GM21786 (cell line): ENCODE data around the gene SLC35A5.
A peak's percentile ranks its signal among the peaks of the same experiment; 100 is the strongest.

ENCODE experiments used
- ATAC-seq: cut with Tn5 transposase; IDR thresholded peaks from one replicate; pipeline ENCODE4 v1.9.1; 2021; ENCODE audit not compliant: unreplicated experiment

Gene SLC35A5

DNA sequence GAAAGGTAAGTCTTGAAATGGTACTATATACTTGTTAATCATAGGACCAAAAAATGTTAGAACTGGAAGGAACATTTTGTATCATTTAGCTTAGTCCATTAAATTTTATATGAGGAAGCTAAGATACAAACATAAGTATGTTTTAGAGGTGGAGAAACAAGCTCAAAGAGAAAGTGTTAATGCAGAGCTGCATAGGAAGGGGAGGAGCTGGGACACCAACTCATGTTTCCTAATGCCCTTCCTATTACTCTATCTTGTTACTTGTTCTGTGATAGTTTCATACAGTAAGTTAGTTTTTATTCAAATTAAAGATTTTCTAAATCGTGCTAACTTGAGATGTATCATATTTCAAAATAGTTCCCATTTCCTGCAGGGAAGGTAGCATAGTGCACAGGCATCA lies 7.4 kb downstream of the SLC35A5 start:
- no peak for ATAC-seq

GRCh38 chr3:112572701-112573100 lies 10.9 kb downstream of the SLC35A5 start:
- ATAC-seq = no peak

- no peak for ATAC-seq
Observed at GRCh38 chr3:112579232-112579631, 17.4 kb downstream of the SLC35A5 start.

GRCh38 chr3:112579697-112580096 lies 17.9 kb downstream of the SLC35A5 start:
- ATAC-seq = no peak

GRCh38 chr3:112582244-112582874 lies 20.5 kb downstream of the SLC35A5 start:
- ATAC-seq = no peak

DNA sequence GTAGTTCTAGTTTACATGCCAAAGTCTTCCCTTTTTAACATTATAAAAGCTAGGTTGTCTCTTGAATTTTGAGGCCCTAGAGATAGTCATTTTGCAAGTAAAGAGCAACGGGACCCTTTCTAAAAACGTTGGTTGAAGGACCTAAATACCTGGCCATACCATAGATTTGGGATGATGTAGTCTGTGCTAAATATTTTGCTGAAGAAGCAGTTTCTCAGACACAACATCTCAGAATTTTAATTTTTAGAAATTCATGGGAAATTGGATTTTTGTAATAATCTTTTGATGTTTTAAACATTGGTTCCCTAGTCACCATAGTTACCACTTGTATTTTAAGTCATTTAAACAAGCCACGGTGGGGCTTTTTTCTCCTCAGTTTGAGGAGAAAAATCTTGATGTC lies 21.3 kb downstream of the SLC35A5 start:
- ATAC-seq = no peak

GRCh38 chr3:112585782-112586181 lies 23.9 kb downstream of the SLC35A5 start:
- ATAC-seq = no peak

GRCh38 chr3:112587336-112587735 lies 25.5 kb downstream of the SLC35A5 start:
- ATAC-seq = no peak

- ATAC-seq = no peak
Observed at GRCh38 chr3:112593258-112593657, 31.4 kb downstream of the SLC35A5 start.

GRCh38 chr3:112594856-112595255 lies 33.0 kb downstream of the SLC35A5 start:
- ATAC-seq = no peak

DNA sequence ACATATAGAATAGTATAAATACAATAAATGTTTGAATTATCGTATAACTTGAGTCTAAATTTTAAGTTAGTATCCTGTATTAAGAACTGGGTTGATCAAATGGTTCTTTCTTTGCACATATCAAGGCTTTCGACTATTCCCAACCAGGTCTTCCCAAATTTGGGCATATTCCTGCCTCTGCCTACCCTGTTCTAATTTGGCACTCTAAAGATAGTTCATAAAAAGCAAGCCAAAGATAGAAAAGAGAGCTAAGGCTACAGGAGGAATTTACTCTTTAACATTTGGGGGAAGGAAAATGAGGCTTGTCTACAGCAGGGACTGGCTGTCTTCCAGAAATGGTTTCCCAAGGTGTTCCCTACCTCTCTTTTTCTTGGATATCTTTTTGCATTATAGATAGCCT lies 36.1 kb downstream of the SLC35A5 start:
- no peak for ATAC-seq

GRCh38 chr3:112598731-112599130 lies 36.9 kb downstream of the SLC35A5 start:
- no peak for ATAC-seq

DNA sequence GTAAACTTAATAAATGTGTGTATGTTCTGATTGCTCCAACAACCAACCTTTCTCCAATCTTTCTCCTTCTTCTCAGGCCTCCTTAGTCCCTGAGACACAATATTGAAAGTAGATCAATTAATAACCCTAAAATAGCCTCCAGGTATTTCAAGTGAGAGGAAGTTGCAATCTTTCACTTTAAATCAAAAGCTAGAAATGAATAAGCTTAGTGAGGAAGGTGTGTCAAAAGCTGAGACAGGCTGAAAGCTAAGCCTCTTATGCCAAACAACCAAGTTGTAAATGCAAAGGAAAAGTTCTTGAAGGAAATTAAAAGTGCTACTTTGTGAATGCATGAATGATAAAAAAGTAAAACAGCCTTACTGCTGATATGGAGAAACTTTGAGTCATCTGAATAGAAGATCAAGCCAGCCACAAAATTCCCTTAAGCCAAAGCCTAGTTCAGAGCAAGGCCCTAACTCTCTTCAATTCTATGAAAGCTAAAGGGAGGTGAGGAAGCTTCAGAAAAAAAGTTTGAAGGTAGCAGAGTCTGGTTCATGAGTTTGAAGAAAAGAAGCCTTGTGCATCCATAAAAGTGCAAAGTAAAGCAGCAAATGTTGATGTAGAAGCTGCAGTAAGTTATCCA lies 40.5 kb downstream of the SLC35A5 start:
- peak; percentile 81 for ATAC-seq

- ATAC-seq = no peak
Observed at GRCh38 chr3:112604536-112604935, 42.7 kb downstream of the SLC35A5 start.

- no peak for ATAC-seq
Observed at GRCh38 chr3:112605285-112605684, 43.4 kb downstream of the SLC35A5 start.

DNA sequence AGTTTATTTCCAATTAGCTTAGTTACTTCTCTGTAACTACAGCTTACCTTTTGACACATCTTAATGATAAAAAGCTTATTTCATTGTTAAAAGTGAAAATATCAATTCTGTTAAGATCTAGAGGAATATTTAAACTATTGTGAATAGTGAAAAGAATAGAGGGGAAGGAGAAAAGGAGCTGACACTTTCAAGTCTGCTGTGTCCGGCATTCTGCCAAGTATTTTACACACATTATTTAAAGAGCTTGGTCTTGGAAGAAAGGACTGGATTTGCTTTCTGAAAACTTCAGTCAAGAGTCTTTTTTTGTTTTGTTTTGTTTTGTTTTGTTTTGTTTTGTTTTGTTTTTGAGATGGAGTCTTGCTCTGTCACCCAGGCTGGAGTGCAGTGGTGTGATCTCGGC lies 44.3 kb downstream of the SLC35A5 start:
- ATAC-seq = no peak

GRCh38 chr3:112607863-112608262 lies 46.0 kb downstream of the SLC35A5 start:
- ATAC-seq = no peak

DNA sequence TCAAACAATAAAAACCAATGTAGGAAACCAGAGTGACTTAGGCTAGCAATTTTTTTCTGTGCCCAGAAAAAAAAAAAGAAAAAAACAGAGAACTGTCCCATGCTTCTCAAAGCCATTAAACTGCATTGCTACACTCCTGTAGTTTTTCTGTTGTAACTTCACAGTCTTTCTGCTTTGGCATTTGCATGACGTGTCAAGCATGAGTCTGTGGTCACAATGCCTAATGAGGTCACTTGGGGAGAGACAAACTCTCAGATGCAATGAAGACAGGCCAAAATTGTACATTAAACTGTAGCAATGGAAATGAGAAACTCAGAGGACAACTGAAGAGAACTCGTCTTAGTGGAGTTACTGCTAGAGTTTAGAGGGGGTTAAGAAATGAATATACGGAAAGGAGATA lies 48.3 kb downstream of the SLC35A5 start:
- no peak for ATAC-seq

DNA sequence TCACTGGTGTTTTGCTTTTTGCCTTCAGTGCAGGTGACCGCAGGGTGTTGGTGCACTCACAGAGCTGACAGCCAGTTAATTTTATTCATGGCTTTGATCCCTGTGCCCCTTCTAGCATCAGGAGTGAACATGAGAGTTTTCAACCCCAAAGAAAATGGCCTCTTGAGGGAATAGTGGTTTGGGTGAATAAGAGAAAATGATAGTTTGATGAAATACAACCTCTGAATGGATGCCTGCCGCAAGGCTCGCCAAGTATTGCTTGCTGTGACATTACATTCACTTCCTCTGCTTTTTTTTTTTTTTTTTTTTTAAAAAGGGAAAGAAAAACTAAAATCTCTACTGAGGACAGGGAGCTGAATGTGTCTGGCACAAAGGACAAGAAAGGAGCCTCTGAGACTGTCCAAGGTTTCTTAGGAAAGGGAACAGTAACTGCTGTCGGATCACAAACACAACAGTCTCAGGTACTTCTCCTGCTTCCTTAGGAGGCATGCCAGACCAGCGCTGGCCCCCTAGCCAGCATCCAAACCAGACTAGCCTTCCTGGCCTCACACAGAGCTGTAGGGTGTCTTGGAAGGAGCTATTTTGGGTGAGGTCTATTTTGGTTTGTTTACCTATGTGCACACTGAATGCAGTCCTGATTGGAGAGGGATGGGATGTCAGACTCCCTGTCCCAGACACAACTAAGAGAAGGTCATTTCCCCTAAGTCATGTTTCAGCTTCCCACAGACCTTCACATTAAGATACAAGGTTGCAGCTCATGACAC lies 50.1 kb downstream of the SLC35A5 start:
- ATAC-seq = no peak

DNA sequence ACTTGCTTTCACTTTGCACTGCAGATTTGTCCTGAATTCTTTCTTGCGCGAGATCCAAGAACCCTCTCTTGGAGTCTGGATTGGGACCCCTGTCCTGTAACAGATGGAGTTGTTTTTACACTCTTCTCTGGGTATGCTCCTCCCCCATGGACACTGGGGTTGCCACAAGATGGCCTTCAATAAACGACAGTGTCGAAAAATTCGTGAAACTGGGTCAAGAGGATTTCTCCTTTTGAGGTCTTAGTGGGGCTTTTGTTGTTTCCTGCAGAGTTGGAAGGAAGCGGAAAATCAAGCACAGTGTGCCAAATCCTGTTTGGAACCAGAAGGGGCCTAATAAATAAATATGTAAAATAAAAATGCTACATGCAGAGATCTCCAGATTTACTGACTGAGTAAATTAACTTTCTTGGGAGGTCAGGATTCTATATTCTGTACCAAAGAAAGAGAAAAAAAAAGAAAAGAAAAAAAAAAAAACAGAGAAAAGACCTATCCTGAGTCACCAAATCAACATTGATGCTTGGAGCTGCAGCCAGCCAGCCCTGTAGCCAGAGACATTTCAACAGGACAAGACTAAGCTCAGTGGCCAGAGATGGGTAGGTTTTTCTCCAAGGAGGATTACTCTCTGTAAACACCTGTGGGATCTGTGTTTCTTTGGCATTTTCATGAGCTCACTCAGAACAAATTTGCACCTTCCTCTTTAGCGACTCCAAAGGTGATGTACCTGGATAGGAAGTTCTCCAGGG lies 54.3 kb downstream of the SLC35A5 start:
- no peak for ATAC-seq

GRCh38 chr3:112617285-112617684 lies 55.4 kb downstream of the SLC35A5 start:
- ATAC-seq = no peak

DNA sequence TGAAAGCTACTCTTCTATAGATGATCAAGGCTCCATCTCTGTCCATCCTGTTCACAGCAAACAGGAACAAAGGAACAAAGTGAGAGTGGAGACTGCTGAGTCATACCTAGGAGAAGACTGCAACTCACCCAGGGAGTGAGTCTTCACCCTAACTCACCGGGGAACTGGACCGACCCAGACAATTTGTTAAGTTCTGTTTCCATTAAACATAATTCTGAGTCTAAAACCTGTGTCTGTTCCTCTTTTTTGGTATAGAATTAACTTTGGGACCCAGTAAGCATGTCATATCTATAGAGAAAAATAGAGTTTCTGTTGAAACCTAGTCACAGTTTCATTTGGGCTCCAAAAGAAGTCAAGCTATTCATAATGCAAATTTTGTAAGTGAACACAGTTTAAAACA lies 57.5 kb downstream of the SLC35A5 start:
- peak; percentile 63 for ATAC-seq
